Endodermal cell (in vitro differentiated cells): ENCODE measurements around the gene TMEM161B. TPM values are rescaled to one million over a fixed set of nuclear protein-coding genes. Genes with fewer than 3 reads are reported as not detected.

Experiments used
- DNase-seq: peaks from one replicate; pipeline ENCODE4 v3.0.0-alpha.2; 2017
- H3K27ac ChIP-seq: 2 replicates; pipeline ENCODE4 v1.5.1; 2013; ENCODE audit warnings: mild to moderate bottlenecking, low read depth, low read length, moderate library complexity
- H3K27me3 ChIP-seq: 2 replicates; pipeline ENCODE4 v1.6.1; 2013; ENCODE audit warnings: mild to moderate bottlenecking, low read length, moderate library complexity; ENCODE audit not compliant: insufficient read depth, control insufficient read depth, poor library complexity, severe bottlenecking
- H3K36me3 ChIP-seq: 2 replicates; pipeline ENCODE4 v1.7.0; 2013; ENCODE audit warnings: mild to moderate bottlenecking, low read length, moderate library complexity; ENCODE audit not compliant: control insufficient read depth, insufficient read depth
- H3K4me1 ChIP-seq: one replicate; pipeline ENCODE4 v1.7.0; 2013; ENCODE audit warnings: low read length; ENCODE audit not compliant: control insufficient read depth, insufficient read depth
- H3K4me3 ChIP-seq: 2 replicates; pipeline ENCODE4 v1.5.1; 2013; ENCODE audit warnings: mild to moderate bottlenecking, low read length, moderate library complexity
- H3K9ac ChIP-seq: 2 replicates; pipeline ENCODE4 v1.6.1; 2013; ENCODE audit warnings: mild to moderate bottlenecking, low read length, moderate library complexity; ENCODE audit not compliant: poor library complexity, severe bottlenecking; ENCODE audit errors: extremely low read depth
- H3K9me3 ChIP-seq: 2 replicates; pipeline ENCODE4 v1.6.1; 2013; ENCODE audit warnings: mild to moderate bottlenecking, low read length, moderate library complexity; ENCODE audit not compliant: control insufficient read depth
- H3K27ac Mint-ChIP-seq: 2 replicates; pipeline ENCODE4 v1.8.0; 2020; ENCODE audit warnings: mixed read lengths
- H3K27me3 Mint-ChIP-seq: 2 replicates; pipeline ENCODE4 v1.8.0; 2021; ENCODE audit warnings: mild to moderate bottlenecking, mixed read lengths; ENCODE audit not compliant: insufficient read depth
- H3K36me3 Mint-ChIP-seq: 2 replicates; pipeline ENCODE4 v1.8.0; 2020; ENCODE audit warnings: low read depth, mixed read lengths
- H3K4me1 Mint-ChIP-seq: 2 replicates; pipeline ENCODE4 v1.8.0; 2020; ENCODE audit warnings: mixed read lengths
- H3K4me3 Mint-ChIP-seq: 2 replicates; pipeline ENCODE4 v1.8.0; 2020; ENCODE audit warnings: mild to moderate bottlenecking, moderate library complexity, mixed read lengths
- H3K9me3 Mint-ChIP-seq: 2 replicates; pipeline ENCODE4 v1.8.0; 2020; ENCODE audit warnings: mild to moderate bottlenecking, mixed read lengths
- WGBS, 2 experiments: methylation state at CpG; one replicate each; pipeline versions ENCODE4 v1.1.5 to v1.1.7; 2013; ENCODE audit warnings: missing lambda C conversion rate in 2 of 2, mixed read lengths in 1 of 2; ENCODE audit not compliant: insufficient coverage in 1 of 2, insufficient read length in 1 of 2; 5-methylcytosine and 5-hydroxymethylcytosine counted together
- long read RNA-seq, 4 experiments: library from polyadenylated mRNA in 2 of 4; library from RNA in 1 of 4; library from capped mRNA in 1 of 4; stranded (forward) in 3 of 4; unstranded in 1 of 4; transcript quantifications; one replicate each; pipeline ENCODE4 v2.0.0, GENCODE V29; 2020 to 2021; ENCODE audit warnings: inconsistent platforms in 1 of 4
- polyA plus RNA-seq, 2 experiments: library from polyadenylated mRNA; stranded (reverse); fragments of 50-300 nt; gene quantifications; one replicate each; pipeline ENCODE4 v1.2.3, GENCODE V29; 2013
- total RNA-seq, 2 donors: library from RNA; stranded (reverse); fragmentation: NEBNext Ultra II Directional in 1 of 2; extraction: Animal tissue kit (Norgen Biotek cat#: 25700) in 1 of 2; gene quantifications; 2 replicates in 1 of 2; 3 replicates in 1 of 2; pipeline ENCODE4 v1.2.1, GENCODE V29; 2021
- TF ChIP-seq, protein P1 (sequence below): fragments of 200-600 bp; sonication (generic); conservative IDR thresholded peaks from 2 replicates; pipeline ENCODE4 v1.5.0; 2021; ENCODE audit warnings: antibody characterized with exemption, mild to moderate bottlenecking

The TMEM161B gene
- 10 to 100 TPM; 17.2 to 18.2 TPM for total RNA-seq
- polyA plus RNA-seq (2013, experiment 1 of 2): 17.1 TPM
- polyA plus RNA-seq (2013, experiment 2 of 2): 18.1 TPM
- long read RNA-seq, experiment 1, partial matches to known transcripts: 1 of 4 reads
- long read RNA-seq, experiment 1, other reads (novel, unspliced or antisense): 1 of 4 reads
- long read RNA-seq, experiment 2, transcript TMEM161B-201 (12 exons, 2,594 nt): major isoform, 9 of 17 reads
- long read RNA-seq, experiment 2, partial matches to known transcripts: 0 of 17 reads
- long read RNA-seq, experiment 2, other reads (novel, unspliced or antisense): 8 of 17 reads
- long read RNA-seq, experiment 3, transcript TMEM161B-201 (12 exons, 2,594 nt): major isoform, 22 of 42 reads
- long read RNA-seq, experiment 3, partial matches to known transcripts: 2 of 42 reads
- long read RNA-seq, experiment 3, other reads (novel, unspliced or antisense): 17 of 42 reads
- long read RNA-seq, experiment 4, transcript TMEM161B-201 (12 exons, 2,594 nt): major isoform, 7 of 27 reads
- long read RNA-seq, experiment 4, partial matches to known transcripts: 12 of 27 reads
- long read RNA-seq, experiment 4, other reads (novel, unspliced or antisense): 8 of 27 reads

- Histone ChIP-seq H3K36me3 (peaks cover 7% of the 10 kb centered on the region), H3K4me3 (peak within 1 kb of the TSS; percentile 89), H3K9me3 (peaks cover 23% of the 10 kb centered on the region), H3K9ac (peak within 1 kb of the TSS; percentile 54), H3K27ac (no peak within 1 kb of the TSS), H3K4me1 (no peaks in the 10 kb centered on the region), H3K27me3 (no peaks in the 10 kb centered on the region)
- peaks cover 27% of the 10 kb centered on the region for H3K9me3 Mint-ChIP-seq
- H3K4me3 Mint-ChIP-seq: peak within 1 kb of the TSS; percentile 90
- H3K36me3 Mint-ChIP-seq: peaks cover 55% of the 10 kb centered on the region
- H3K27ac Mint-ChIP-seq: peak within 1 kb of the TSS; percentile 94
- peaks cover 21% of the 10 kb centered on the region for H3K4me1 Mint-ChIP-seq
- TF ChIP-seq, protein P1, sequence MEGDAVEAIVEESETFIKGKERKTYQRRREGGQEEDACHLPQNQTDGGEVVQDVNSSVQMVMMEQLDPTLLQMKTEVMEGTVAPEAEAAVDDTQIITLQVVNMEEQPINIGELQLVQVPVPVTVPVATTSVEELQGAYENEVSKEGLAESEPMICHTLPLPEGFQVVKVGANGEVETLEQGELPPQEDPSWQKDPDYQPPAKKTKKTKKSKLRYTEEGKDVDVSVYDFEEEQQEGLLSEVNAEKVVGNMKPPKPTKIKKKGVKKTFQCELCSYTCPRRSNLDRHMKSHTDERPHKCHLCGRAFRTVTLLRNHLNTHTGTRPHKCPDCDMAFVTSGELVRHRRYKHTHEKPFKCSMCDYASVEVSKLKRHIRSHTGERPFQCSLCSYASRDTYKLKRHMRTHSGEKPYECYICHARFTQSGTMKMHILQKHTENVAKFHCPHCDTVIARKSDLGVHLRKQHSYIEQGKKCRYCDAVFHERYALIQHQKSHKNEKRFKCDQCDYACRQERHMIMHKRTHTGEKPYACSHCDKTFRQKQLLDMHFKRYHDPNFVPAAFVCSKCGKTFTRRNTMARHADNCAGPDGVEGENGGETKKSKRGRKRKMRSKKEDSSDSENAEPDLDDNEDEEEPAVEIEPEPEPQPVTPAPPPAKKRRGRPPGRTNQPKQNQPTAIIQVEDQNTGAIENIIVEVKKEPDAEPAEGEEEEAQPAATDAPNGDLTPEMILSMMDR: no peak
- H3K27me3 Mint-ChIP-seq: no peaks in the 10 kb centered on the region
- peak; percentile 93 for DNase-seq
- WGBS, 2 experiments: 0 to 1% methylated on average over 3 to 40 of the region's 46 CpGs
Measured at GRCh38 chr5:88268385-88269184, at the start of gene TMEM161B. Gene TMEM161B, minus strand, starts transcription at chr5:88268845. Its CDS starts 122 bp downstream, at chr5:88268723.

GRCh38 chr5:88304356-88304755 lies 35.7 kb upstream of the TMEM161B start:
- H3K27ac Mint-ChIP-seq: no peak overlapping the region
- no peaks in the 10 kb centered on the region for H3K4me1 ChIP-seq
- no peaks in the 10 kb centered on the region for H3K9me3 Mint-ChIP-seq

GRCh38 chr5:88298425-88298824 lies 29.8 kb upstream of the TMEM161B start:
- Mint-ChIP-seq H3K27me3 (no peaks in the 10 kb centered on the region), H3K9me3 (no peaks in the 10 kb centered on the region), H3K27ac (no peak overlapping the region), H3K4me1 (no peaks in the 10 kb centered on the region), H3K36me3 (no peaks in the 10 kb centered on the region), H3K4me3 (no peak overlapping the region)
- H3K4me1 ChIP-seq: no peaks in the 10 kb centered on the region
- no peak overlapping the region for H3K27ac ChIP-seq
- H3K4me3 ChIP-seq: no peak overlapping the region
- no peak overlapping the region for H3K9ac ChIP-seq
- no peaks in the 10 kb centered on the region for H3K9me3 ChIP-seq
- no peak for DNase-seq
- no peaks in the 10 kb centered on the region for H3K27me3 ChIP-seq
- no peaks in the 10 kb centered on the region for H3K36me3 ChIP-seq
- TF ChIP-seq, protein P1: no peak

More at GRCh38 chr5:88304356-88304755, 35.7 kb upstream of the TMEM161B start:
- Mint-ChIP-seq H3K27me3 (no peaks in the 10 kb centered on the region), H3K4me1 (peaks cover 2% of the 10 kb centered on the region), H3K36me3 (no peaks in the 10 kb centered on the region), H3K4me3 (no peak overlapping the region)
- WGBS, 2 experiments: 50 to 61% methylated on average over 2 of the region's 2 CpGs
- Histone ChIP-seq H3K9ac (no peak overlapping the region), H3K9me3 (no peaks in the 10 kb centered on the region), H3K27ac (no peak overlapping the region), H3K27me3 (no peaks in the 10 kb centered on the region), H3K36me3 (no peaks in the 10 kb centered on the region), H3K4me3 (no peak overlapping the region)
- DNase-seq: no peak
- TF ChIP-seq, protein P1: peak; percentile 47
